GM19372 (cell line): ENCODE measurements around the gene ABHD1.

ENCODE experiments used
- ATAC-seq: cut with Tn5 transposase; IDR thresholded peaks from one replicate; pipeline ENCODE4 v1.9.1; 2021; ENCODE audit warnings: mild to moderate bottlenecking, low read depth, moderate library complexity; ENCODE audit not compliant: unreplicated experiment

The ABHD1 gene

DNA sequence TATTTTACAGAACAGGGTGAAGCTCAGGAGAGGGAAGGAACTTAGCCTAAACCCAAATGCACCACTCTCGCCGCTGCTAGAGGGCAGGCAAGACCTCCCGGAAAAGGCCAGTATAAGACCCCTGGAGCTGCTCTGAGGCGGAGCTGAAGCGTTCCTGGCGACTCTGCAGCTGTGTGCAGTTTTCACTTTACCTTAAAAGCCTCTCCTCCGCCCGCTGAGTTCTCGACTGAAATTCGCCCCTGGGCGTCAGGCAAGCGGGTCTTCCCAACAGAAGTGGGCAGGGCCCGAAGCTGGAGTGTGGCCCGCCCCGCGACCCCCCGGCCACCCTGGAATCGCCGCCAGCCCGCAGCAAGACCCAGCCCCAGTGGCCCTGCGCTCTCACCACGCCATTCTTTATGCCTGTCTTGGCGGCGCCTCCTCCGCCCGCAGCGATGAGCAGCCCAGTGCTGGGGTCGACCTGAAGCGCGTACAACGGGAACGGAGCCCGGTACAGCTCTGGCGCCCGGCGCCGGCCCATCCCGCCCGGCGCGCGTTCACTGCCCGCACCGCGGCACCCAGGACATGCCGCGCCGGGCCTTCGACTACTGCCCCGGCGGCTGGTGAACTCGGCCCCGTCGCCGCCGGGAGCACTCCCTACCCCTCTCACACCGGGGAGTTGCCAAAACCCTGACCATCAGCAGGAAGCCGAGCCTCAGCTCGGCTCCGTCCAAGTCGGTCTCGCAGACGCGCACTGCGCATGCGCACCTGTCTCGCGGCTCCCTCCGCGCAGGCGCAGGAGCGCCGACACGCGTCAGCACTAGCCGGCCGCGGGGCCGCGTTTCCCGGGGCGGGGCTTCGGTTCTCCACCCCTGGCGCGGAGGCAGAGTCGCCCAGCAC is 10.5 kb downstream of the ABHD1 start, which contains the start of gene PREB:
Gene PREB (minus strand): TSS at position 732 of the 876 bp plus-strand sequence. CDS start 215 bp downstream, at position 517.
- ATAC-seq, result peak; percentile 85

GRCh38 chr2:27134781-27135477 is 11.3 kb downstream of the ABHD1 start:
- no peak for ATAC-seq

- ATAC-seq, result no peak
Observed at GRCh38 chr2:27135478-27135955, 11.9 kb downstream of the ABHD1 start.

DNA sequence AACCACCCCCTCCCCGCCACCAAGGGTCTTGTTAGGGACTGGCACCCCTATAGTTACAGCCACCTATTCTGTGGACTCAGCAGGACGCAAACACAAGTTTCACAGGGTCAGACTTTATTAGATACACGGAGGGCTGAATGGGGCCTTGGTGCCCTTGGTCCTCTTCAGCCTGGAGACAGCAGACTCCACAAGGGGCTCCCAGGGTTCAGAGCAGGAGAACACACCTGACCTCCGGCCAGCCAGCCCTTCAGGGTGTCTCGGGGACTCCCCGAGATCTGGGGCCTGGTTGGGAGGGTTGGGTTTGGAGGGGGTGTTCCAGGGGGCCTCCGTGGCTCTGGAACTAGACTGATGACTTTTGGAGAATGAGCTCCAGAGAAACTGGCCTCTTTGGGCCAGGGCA is 13.1 kb downstream of the ABHD1 start:
- no peak for ATAC-seq

GRCh38 chr2:27137322-27137935 is 13.8 kb downstream of the ABHD1 start:
- ATAC-seq, result no peak

DNA sequence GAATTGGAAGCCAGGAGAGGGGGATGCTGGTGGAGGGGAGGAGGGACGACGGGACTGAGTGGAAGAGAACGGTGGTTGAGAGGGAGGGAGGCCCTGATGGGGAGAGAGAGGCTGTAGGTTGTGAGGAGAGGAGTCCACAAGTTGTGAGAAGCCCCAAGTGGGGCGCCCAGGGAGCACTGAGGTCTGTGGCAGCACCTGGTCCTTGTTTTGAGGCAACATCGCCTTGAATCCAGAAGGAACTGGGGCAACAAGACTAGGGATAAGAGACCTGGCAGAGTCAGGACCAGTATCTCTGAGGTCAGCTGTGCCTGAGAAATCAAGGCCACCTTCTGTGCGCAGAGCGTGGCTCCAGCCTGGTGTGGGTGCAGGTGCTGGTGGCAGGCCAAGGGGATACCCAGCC is 14.5 kb downstream of the ABHD1 start:
- no peak for ATAC-seq

DNA sequence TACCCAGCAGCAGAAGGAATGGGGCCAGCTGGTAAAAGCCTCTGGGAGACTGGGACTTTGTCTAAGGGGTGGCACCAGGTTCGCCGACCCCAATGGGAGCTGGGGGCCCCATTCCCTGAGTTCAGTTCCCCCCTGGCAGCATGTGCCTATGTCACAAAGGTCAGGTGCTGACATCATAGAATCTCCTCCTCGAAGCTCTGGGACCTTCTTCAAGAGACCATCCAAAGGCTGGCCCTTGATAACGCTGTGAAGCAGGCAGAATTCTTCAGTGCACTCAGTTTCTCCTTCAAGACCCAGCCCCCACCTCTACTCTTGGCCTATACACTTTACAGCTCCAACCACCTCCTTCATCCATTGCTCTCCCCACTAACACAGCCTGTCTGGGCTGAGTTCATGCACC is 15.7 kb downstream of the ABHD1 start, which contains the start of gene PRR30:
Gene PRR30 (minus strand): TSS at position 101 of the 400 bp plus-strand sequence. CDS start 1,081 bp downstream, outside the sequence.
- no peak for ATAC-seq

GRCh38 chr2:27143285-27143684 is 19.7 kb downstream of the ABHD1 start:
- ATAC-seq, result no peak

DNA sequence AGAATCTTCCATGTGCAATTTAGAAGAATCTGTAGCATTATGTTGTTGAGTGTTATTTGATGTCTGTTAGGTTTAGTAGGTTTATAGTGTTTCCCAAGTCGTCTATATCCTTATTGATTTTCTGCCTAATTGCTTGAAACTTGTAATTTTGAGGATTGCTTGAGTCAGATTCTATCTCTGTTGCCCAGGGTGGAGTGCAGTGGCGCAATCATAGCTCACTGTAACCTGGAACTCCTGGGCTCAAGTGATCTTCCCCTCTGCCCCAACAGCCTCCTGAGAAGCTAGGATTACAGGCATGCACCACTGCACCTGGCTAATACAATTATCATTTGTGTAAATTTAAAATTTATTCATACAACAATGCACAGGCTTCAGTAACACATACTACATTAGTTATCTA is 22.1 kb downstream of the ABHD1 start:
- no peak for ATAC-seq

- no peak for ATAC-seq
Observed at GRCh38 chr2:27147935-27148334, 24.3 kb downstream of the ABHD1 start.

GRCh38 chr2:27148801-27149439 is 25.3 kb downstream of the ABHD1 start, which contains the start of gene TCF23:
Gene TCF23 (plus strand): TSS chr2:27149004. CDS start chr2:27149134, 130 bp downstream.
- no peak for ATAC-seq

GRCh38 chr2:27149570-27150405 is 26.2 kb downstream of the ABHD1 start:
- no peak for ATAC-seq

- no peak for ATAC-seq
Observed at GRCh38 chr2:27150639-27151230, 27.1 kb downstream of the ABHD1 start.

DNA sequence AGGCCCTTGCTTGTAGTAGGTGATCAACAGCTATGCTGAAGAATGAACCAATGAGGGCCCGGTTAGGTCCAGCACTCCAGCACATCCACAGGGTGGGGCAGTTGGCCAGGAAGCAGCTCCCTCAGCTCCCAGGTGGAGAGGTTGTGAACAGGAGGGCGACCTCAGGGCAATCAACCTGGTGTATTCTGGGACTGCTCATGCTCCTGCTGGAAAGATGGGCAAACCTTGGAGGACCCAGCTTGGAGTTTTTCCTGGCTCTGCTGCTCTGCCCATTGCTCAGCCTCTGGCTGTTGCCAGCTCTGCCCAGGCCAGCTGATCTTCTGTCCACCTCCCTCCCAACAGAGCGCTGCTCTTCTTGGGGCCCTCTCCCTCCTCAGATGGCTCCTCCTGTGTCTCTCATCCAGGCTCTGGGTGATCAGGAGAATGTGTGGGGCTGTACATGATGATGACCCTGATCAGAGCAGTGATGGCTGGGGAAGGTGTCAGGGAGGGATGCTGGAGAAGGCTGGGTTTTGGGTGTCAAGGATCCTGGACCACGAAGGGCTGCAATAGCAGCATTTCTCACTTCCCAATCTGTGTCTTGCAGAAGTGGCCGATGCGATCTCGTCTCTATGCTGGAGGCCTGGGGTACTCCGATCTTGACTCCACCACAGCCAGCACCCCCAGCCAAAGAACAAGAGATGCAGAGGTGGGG is 28.6 kb downstream of the ABHD1 start:
- ATAC-seq, result no peak

DNA sequence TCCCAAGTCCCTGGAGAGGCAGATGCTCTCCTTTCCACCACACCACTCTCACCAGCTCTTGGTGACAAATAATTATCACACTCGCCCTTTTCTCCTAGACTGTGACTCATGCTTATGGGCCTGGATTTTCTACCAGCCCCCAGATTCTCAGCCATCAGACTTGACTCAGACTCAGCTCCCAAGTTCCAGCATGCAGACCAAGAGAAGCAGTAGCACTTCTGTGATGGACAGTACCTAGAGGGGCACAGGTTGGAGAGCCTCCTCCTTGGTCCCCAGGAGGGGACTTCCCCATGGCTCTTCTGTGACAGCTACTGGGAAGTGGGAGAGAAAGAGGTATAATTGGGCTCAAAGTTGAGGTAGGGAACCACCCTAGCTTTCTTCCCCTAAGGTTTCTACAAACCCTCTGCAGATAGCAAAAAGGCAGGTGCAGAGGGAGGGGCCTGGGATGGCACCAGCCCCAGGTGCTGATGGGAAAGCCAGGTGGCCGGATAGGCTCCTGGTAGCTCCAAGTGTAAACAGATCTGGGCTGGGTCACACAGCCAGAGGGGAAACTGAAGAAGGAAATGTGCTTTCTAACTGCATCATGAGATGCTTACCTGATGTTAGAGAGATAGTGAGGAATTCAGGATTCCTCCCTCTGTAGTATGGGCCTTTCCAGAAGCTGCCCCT is 29.3 kb downstream of the ABHD1 start:
- ATAC-seq, result no peak

DNA sequence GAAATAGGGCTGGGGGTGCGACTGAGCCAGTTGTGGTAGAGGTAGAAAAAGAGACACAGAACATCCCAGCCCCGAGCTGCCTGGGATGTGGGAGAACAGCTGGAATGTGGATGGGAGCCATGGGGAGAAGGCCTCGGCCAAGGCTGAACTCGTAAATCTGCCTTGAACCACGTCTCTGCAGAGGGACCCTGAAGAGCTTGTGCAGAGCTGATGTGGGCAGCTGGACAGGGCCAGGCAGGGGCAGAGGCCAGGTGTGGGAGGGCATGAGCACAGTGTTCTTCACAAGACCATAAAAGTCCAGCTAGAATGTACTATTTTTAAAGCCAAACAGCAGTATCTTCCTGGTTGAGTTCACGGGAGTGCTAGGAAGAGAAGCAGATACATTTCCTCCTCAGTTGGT is 30.9 kb downstream of the ABHD1 start:
- ATAC-seq, result no peak

DNA sequence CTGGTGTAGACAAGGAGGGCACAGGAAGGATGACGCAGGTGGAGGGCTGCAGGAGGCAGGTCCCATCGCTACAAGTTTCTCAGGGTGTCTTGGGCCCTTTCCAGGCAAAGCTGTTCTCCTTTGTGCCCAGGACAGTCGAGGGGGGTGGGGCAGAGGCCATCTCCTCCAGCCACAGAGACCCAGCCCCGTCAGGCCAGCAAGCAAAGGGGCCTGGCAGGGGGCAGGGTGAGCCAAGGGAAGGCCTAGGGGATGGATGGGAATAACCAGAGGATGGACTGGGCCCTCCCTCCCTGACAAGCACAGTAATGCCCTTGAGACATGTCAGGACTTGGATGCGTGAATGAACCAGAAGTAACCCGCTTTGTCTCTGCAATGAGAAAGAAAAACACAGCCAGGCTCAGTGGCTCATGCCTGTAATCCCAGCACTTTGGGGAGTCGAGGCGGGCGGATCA is 31.5 kb downstream of the ABHD1 start:
- no peak for ATAC-seq

DNA sequence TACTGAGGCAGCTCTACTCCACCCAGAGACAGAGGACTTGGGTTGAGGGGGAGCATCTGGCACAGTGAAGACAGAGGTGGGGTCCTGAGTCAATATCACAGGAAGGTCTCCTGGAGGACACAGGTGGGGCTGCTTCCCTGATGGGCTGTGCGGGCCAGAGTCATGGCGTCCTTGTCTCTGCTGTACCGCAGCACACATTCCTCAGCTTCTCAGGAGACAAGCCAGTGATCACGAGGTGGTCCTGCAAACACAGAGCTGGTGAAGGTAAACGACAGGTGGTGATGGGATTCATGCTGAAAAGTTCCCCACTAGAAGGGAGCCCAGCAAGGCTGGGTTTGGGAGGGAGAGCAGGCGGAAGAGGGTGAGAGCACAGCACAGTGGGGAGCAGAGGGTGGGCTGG is 34.9 kb downstream of the ABHD1 start:
- no peak for ATAC-seq
